ENCODE measurements around the gene MRPS23.

The MRPS23 gene

GRCh38 chr17:57849874-57850754, at the start of gene MRPS23:
Gene MRPS23 (minus strand): TSS chr17:57850044. CDS start chr17:57850010, 34 bp downstream.
- peak; percentile 96 to 97 for DNase-seq

- no peak for DNase-seq
Observed at GRCh38 chr17:57899391-57899790, 49.5 kb upstream of the MRPS23 start.

GRCh38 chr17:57898487-57899311, 48.9 kb upstream of the MRPS23 start:
- no peak for DNase-seq

GRCh38 chr17:57895382-57896060, 45.7 kb upstream of the MRPS23 start:
- no peak for DNase-seq

- DNase-seq, result no peak
Observed at GRCh38 chr17:57894848-57895247, 45.0 kb upstream of the MRPS23 start.

- peak; percentile 17 to 76 for DNase-seq
Observed at GRCh38 chr17:57892820-57893595, 43.2 kb upstream of the MRPS23 start.

- peak; percentile 76 to 78 for DNase-seq
Observed at GRCh38 chr17:57892146-57892819, 42.4 kb upstream of the MRPS23 start.

GRCh38 chr17:57890857-57891232, 41.0 kb upstream of the MRPS23 start:
- DNase-seq, result no peak

- no peak for DNase-seq
Observed at GRCh38 chr17:57889892-57890856, 40.3 kb upstream of the MRPS23 start.

GRCh38 chr17:57889252-57889651, 39.4 kb upstream of the MRPS23 start:
- DNase-seq, result no peak

GRCh38 chr17:57888311-57889216, 38.7 kb upstream of the MRPS23 start:
- DNase-seq, result no peak

GRCh38 chr17:57887161-57887560, 37.3 kb upstream of the MRPS23 start:
- no peak for DNase-seq

- DNase-seq, result no peak
Observed at GRCh38 chr17:57886020-57886419, 36.2 kb upstream of the MRPS23 start.

- no peak for DNase-seq
Observed at GRCh38 chr17:57885148-57885915, 35.5 kb upstream of the MRPS23 start.

- no peak for DNase-seq
Observed at GRCh38 chr17:57881783-57882351, 32.0 kb upstream of the MRPS23 start.

GRCh38 chr17:57881143-57881542, 31.3 kb upstream of the MRPS23 start:
- no peak for DNase-seq

- no peak for DNase-seq
Observed at GRCh38 chr17:57880086-57880456, 30.2 kb upstream of the MRPS23 start.

GRCh38 chr17:57879437-57880085, 29.7 kb upstream of the MRPS23 start:
- DNase-seq, result no peak
